HG03442 (cell line): ENCODE data around the gene CASD1.

ENCODE experiments used
- ATAC-seq: cut with Tn5 transposase; IDR thresholded peaks from one replicate; pipeline ENCODE4 v1.9.1; 2021; ENCODE audit warnings: mild to moderate bottlenecking, moderate library complexity; ENCODE audit not compliant: unreplicated experiment

CASD1 gene

GRCh38 chr7:94578614-94579013, 69.0 kb downstream of the CASD1 start:
- no peak for ATAC-seq

GRCh38 chr7:94579470-94579869, 69.9 kb downstream of the CASD1 start:
- ATAC-seq = no peak

GRCh38 chr7:94580601-94581000, 71.0 kb downstream of the CASD1 start:
- ATAC-seq = no peak

- ATAC-seq = no peak
Observed at GRCh38 chr7:94584113-94584512, 74.5 kb downstream of the CASD1 start.

GRCh38 chr7:94588075-94588474, 78.5 kb downstream of the CASD1 start:
- ATAC-seq = no peak

- no peak for ATAC-seq
Observed at GRCh38 chr7:94590526-94591162, 81.0 kb downstream of the CASD1 start.

- no peak for ATAC-seq
Observed at GRCh38 chr7:94591176-94591575, 81.6 kb downstream of the CASD1 start.

GRCh38 chr7:94594882-94595281, 85.3 kb downstream of the CASD1 start:
- ATAC-seq = no peak

- no peak for ATAC-seq
Observed at GRCh38 chr7:94595717-94596116, 86.1 kb downstream of the CASD1 start.

- no peak for ATAC-seq
Observed at GRCh38 chr7:94600267-94600666, 90.7 kb downstream of the CASD1 start.

GRCh38 chr7:94602181-94602580, 92.6 kb downstream of the CASD1 start:
- no peak for ATAC-seq

- ATAC-seq = peak; percentile 89
Observed at GRCh38 chr7:94605031-94605430, 95.4 kb downstream of the CASD1 start.
